IPS-18a (cell line): ENCODE measurements around the gene IL27RA.

Experiments
- H3K27ac ChIP-seq: one replicate; pipeline ENCODE4 v1.5.1; 2013; ENCODE audit warnings: low read length
- H3K27me3 ChIP-seq: one replicate; pipeline ENCODE4 v1.6.1; 2013; ENCODE audit warnings: mild to moderate bottlenecking, low read length; ENCODE audit not compliant: control insufficient read depth, insufficient read depth
- H3K36me3 ChIP-seq: one replicate; pipeline ENCODE4 v1.6.1; 2013; ENCODE audit warnings: low read depth, low read length; ENCODE audit not compliant: control insufficient read depth
- H3K4me1 ChIP-seq: one replicate; pipeline ENCODE4 v1.6.1; 2013; ENCODE audit warnings: low read depth, low read length; ENCODE audit not compliant: control insufficient read depth
- H3K4me3 ChIP-seq: one replicate; pipeline ENCODE4 v1.5.1; 2013; ENCODE audit warnings: low read length
- H3K9ac ChIP-seq: one replicate; pipeline ENCODE4 v1.6.1; 2013; ENCODE audit warnings: mild to moderate bottlenecking, low read length, moderate library complexity
- H3K9me3 ChIP-seq: one replicate; pipeline ENCODE4 v1.6.1; 2013; ENCODE audit warnings: low read depth, low read length; ENCODE audit not compliant: control insufficient read depth

Gene IL27RA

DNA sequence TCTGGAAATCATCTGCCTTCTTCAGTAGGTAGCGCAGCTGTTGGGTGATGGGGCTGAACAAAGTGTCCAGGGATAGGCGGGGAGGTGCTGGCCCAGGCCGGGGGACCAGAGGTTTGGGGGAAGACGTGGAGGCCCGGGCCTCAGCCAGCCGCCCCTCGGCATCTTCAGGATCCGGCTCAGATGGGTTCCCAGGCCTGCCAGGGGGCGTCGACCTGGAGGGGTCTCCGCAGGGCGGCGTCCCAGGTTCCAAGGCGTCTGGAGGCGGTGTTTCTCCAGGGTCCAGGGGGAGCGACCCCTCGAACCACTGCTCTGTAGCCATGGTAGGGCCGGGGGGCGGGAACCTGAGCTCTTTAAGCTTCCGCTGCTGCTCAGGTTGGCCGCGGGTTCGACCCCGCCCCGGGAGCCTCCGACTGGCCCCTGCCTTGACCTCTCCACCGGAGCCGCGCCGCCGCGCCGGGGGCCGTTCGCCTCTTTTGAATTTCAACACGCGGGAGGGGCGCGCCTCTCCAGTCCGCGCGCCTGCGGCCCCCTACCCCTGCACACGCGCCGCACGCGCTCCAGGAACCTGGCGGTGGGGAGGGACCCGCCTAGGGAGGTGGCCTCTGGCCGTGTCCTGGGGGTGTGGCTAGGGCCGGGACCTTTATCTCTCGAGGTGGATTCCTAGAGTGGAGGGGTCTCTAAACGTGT, 53.9 kb downstream of the IL27RA start, which contains the start of gene C19orf67:
Gene C19orf67, minus strand, starts transcription at position 475 of the 687 bp plus-strand sequence. Its CDS starts 156 bp downstream, at position 319.
- Histone ChIP-seq H3K9ac (no peak within 1 kb of the TSS), H3K4me3 (no peak within 1 kb of the TSS)

DNA sequence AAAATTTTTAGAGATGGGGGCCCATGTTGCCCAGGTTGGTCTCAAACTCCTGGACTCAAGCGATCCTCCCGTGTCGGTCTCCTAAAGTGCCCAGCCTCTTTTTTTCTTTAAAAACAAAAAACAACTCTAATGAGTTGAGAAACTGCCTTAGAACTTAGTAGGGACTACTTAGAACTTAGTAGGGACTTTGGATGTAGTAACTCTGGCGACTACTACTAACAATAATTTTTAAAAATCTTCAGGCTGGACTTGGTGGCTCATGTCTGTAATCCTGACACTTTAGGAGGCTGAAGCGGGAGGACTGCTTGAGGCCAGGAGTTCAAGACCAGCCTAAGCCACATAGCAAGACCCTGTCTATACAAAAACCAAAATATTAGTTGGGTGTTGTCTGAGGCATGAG, 54.5 kb downstream of the IL27RA start:
- Histone ChIP-seq H3K36me3 (peaks cover 11% of the 10 kb centered on the region), H3K9me3 (no peaks in the 10 kb centered on the region), H3K27ac (no peak overlapping the region), H3K27me3 (peaks cover 17% of the 10 kb centered on the region), H3K4me1 (peaks cover 4% of the 10 kb centered on the region), H3K9ac (no peak overlapping the region), H3K4me3 (no peak overlapping the region)

More for the DNA sequence above, 53.9 kb downstream of the IL27RA start, which contains the start of gene C19orf67:
- Histone ChIP-seq H3K4me1 (peaks cover 4% of the 10 kb centered on the region), H3K36me3 (peaks cover 11% of the 10 kb centered on the region), H3K27ac (no peak within 1 kb of the TSS), H3K27me3 (peaks cover 17% of the 10 kb centered on the region), H3K9me3 (no peaks in the 10 kb centered on the region)

DNA sequence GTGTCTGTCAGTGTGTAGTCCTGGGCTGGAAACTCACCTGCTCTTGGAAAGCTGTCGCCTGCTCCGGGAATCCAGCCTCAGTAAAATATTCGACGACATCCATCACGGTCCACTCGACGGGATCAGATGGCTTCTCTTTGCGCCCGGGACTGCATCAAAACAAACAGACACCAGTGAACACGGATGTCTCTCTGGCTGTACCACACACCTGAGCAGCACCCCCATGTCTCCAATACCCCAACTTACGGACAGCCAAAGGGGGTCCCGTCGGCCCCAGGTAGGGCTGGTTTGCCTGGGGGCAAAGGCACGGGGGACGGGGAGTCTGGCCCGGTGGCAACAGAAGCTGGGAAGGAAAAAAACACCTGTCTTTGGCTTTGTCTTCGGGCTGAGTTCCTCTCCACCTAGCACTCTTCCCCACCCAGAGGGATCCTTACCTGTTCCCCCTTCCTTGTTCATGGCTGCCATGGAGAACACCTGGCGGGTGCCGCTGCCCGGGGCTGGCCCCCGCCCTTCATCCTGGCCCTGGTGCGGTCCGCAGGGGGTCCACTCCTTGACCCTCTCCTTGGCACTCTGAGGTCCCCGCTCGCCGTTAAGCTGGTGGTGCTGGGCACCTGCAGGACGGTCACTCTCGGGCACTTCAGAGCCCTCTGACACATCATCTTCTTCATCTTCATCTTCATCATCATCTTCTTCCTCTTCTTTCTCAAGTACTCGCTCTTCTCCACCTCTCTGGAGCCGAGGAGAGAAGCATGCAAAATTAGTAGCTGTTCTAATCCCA, 57.3 kb downstream of the IL27RA start:
- Histone ChIP-seq H3K9ac (no peak overlapping the region), H3K4me1 (peaks cover 9% of the 10 kb centered on the region), H3K27ac (no peak overlapping the region), H3K4me3 (peak overlapping the region; percentile 57), H3K27me3 (peaks cover 16% of the 10 kb centered on the region), H3K36me3 (peaks cover 11% of the 10 kb centered on the region), H3K9me3 (peaks cover 9% of the 10 kb centered on the region)

DNA sequence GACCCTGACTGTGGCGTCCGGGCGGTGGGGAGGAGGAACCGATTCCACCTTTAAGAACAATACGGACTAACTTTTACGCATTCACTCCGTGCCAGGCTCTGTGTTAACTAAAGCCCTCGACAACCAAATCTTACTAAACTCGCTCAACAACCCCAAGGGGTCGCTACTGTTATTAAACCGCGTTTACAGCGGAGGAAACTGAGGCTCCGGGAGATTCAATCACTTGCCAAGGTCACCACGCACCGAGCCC, 57.8 kb downstream of the IL27RA start:
- peaks cover 9% of the 10 kb centered on the region for H3K4me1 ChIP-seq
- H3K9me3 ChIP-seq, result peaks cover 9% of the 10 kb centered on the region
- peak overlapping the region; percentile 57 for H3K4me3 ChIP-seq
- H3K9ac ChIP-seq, result no peak overlapping the region
- peaks cover 12% of the 10 kb centered on the region for H3K27me3 ChIP-seq
- peaks cover 11% of the 10 kb centered on the region for H3K36me3 ChIP-seq
- no peak overlapping the region for H3K27ac ChIP-seq

DNA sequence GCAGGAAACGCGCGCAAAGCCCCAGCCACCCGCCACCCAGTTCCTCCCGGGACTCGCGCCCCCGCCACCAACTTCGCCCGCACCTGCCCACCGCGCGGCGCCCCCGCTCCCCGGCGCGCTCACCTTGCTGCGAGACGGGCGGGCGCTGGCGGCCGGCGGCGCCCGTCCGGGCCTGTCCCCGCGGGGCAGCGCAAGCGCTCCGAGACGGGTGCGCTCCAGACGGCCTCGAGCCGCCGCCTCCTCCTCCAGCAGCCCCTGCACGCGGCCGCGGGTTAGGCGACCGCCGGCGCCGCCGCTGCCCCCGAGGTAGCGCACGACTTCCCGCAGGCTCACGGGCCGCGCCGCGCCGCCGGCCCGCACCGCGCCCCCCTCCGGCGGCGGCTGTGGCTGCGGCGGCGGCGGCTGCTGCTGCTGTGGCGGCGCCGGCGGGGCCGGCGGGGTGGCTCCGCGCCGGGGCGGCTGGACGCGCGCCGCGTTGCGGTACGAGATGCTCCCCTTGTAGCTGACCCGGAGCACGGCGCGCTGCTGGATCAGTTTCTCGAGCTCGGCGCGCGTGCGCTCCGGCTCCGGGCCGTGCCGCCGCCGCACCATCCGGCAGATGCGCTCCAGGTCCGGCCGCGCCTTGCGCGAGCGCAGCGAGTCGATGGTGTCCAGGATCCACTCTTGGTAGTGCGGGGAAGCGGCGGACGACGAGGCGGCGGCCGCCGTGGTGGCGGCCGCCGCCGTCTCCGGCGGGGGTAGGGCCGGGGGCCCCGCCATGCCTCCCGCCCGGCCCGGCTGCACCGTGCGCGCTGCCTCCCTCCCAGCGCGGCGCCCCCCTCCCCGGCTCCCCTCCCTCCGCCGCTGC, 58.3 kb downstream of the IL27RA start:
- Histone ChIP-seq H3K4me1 (peaks cover 9% of the 10 kb centered on the region), H3K4me3 (peak overlapping the region; percentile 57), H3K27ac (no peak overlapping the region), H3K9me3 (peaks cover 9% of the 10 kb centered on the region), H3K27me3 (peaks cover 12% of the 10 kb centered on the region), H3K36me3 (peaks cover 11% of the 10 kb centered on the region), H3K9ac (no peak overlapping the region)

DNA sequence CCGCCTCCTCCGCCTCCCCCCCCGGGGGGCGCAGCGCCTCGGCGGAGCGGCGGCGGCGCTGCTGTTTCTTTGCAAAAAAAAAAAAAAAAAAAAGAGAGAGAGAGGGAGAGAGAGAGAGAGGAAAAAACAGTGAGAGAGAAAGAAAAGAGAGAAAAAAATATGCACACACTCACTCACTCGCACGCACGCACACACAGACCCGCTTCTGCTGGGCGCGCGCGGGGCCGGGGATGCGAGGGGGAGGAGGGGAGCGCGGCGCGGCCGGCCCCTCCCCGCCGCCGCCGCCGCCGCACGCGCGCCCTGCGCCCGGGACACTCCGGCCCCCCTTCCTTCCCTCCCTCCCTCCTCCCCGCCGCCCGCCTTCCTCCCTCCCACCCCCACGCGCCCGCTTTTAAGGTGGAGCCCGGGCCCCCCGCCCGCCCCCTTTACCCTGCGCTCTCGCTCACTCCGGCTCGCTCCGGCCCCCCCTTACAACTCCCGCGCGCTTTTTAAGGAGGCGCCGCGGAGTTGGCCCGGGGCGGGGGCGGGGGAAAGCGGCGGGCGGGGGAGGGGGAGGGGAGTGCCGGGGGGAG, 59.0 kb downstream of the IL27RA start, which contains the start of gene SAMD1:
Gene SAMD1, minus strand, starts transcription at position 243 of the 572 bp plus-strand sequence.
- H3K4me3 ChIP-seq, result peak within 1 kb of the TSS; percentile 81
- no peak within 1 kb of the TSS for H3K27ac ChIP-seq

DNA sequence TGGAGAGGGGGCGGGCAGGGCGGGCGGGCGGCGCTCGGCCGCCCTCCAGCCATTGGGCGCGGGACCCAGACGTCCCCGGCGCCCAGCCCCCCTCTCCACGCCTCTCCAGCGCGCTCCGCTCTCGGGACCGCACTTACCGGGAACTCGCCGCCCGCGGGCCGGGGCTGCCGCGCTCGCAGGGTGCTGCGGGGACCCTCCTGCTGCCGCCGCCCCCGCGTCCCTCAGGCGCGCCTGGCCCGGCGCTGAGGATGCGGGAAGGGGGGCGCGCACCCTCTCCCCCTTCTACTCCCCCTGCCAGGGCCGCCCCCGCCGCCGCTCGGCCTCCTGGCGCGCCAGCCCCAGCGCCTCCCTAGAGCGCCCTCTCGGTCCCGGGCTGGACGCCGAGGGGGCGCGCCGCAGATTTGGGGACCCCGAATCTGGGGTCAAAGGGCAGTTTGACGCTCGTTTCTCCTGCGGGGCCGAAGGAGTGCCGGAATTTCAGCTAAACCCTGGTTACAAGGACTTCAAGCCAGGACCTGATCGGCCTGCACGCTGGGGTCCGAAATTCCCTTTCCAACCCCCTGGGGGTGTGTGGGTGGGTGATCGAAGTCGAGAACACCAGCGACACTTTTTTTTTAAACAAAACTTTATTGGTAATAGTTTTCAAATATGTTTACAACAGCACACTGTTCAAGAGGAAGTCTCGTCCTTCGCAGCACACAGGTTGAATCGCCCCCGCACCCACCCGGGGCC, 59.7 kb downstream of the IL27RA start:
- peaks cover 9% of the 10 kb centered on the region for H3K4me1 ChIP-seq
- H3K9me3 ChIP-seq, result peaks cover 9% of the 10 kb centered on the region
- H3K27ac ChIP-seq, result no peak overlapping the region
- H3K4me3 ChIP-seq, result peak overlapping the region; percentile 81
- H3K9ac ChIP-seq, result peak overlapping the region; percentile 42
- peaks cover 12% of the 10 kb centered on the region for H3K27me3 ChIP-seq
- peaks cover 11% of the 10 kb centered on the region for H3K36me3 ChIP-seq

More for the DNA sequence above, 59.0 kb downstream of the IL27RA start, which contains the start of gene SAMD1:
- peaks cover 12% of the 10 kb centered on the region for H3K27me3 ChIP-seq
- H3K9me3 ChIP-seq, result peaks cover 9% of the 10 kb centered on the region
- peak within 1 kb of the TSS; percentile 42 for H3K9ac ChIP-seq
- peaks cover 11% of the 10 kb centered on the region for H3K36me3 ChIP-seq
- peaks cover 9% of the 10 kb centered on the region for H3K4me1 ChIP-seq

DNA sequence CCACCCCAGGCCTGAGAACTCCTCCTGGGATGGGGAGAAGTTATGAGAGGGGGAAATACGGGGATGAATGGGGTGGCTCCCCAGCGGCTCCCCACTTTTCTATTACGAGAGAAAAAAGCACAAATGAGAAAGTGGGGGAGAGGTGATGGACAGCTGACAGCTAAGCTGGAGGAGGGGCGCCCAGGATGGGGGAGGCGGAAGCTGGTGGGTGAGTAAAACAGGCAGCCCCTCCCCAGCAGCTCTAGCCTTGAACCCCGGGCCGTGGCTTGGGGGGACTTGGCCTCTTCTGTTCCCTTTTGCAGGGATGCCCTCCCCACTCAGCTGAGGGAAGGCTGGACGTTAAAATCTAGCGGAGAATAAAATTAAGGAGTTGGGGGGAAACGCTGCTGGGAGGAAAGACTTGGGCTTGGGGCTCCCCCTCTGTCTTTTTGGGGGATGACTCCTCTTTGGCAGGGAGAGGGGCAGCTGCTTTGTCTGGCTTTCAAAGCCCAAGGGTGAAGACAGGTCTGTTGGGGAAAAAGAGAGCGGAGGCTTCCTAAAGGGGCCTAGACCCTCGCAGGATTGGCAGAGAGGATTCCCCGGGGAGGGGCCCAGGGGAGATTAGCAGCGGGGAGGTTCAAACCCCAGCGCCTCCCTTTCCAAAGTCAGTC, 60.4 kb downstream of the IL27RA start:
- Histone ChIP-seq H3K4me1 (peaks cover 9% of the 10 kb centered on the region), H3K27me3 (peaks cover 12% of the 10 kb centered on the region), H3K9ac (no peak overlapping the region), H3K9me3 (peaks cover 9% of the 10 kb centered on the region), H3K36me3 (peaks cover 12% of the 10 kb centered on the region), H3K27ac (no peak overlapping the region), H3K4me3 (peak overlapping the region; percentile 81)

DNA sequence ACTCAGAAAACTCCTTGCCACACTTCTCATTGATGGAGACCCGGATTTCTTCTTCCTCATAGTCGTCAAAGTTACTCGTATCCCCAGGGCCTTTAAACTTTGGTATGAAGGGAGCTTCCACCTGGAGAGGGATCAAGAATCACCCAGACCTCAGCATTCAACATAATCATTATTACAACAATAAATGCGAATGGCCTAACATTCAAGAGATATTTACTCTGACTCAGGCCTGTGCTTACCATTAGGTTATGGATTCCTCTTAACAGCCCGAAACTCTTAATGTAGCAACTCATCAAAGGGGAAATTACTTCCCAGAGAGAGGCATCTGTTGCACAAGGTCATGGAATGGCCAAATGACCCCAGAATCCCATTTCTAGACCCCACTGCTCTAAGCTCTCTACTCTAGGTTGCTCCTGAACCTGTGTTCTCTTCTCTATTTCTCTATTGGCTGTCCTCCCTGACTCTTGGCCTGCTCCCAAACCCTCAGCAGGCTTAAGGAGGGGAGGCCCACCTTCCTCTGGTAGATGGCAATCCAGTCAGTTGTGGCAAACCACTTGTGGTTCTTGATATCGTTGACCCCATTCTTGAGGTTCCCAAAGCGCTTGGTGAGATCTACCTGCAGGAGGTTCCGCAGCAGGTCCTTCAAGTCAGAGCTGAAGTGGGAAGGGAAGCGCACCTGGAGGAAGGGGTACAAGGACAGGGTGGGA, 61.7 kb downstream of the IL27RA start:
- peaks cover 9% of the 10 kb centered on the region for H3K9me3 ChIP-seq
- no peak overlapping the region for H3K4me3 ChIP-seq
- peaks cover 9% of the 10 kb centered on the region for H3K4me1 ChIP-seq
- no peak overlapping the region for H3K27ac ChIP-seq
- no peak overlapping the region for H3K9ac ChIP-seq
- peaks cover 10% of the 10 kb centered on the region for H3K36me3 ChIP-seq
- peaks cover 12% of the 10 kb centered on the region for H3K27me3 ChIP-seq

DNA sequence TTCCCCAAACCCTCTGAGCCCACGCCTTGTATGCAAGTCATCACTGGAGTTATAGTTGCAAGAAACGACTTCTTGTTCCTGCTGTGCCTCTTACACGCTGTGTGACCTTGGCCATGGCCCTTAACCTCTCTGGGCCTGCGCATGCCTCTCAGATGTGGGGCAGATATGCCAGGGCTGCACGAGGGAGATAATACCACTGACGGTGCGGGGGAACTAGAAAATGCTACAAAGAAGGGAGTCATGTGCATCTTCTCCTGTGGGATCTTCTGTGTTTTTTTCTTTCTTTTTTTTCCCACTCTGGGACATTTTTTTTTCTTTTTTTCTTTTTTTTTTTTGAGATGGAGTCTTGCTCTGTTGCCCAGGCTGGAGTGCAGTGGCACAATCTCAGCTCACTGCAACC, 63.3 kb downstream of the IL27RA start:
- Histone ChIP-seq H3K4me1 (peaks cover 4% of the 10 kb centered on the region), H3K36me3 (peaks cover 3% of the 10 kb centered on the region), H3K27ac (no peak overlapping the region), H3K9ac (no peak overlapping the region), H3K4me3 (no peak overlapping the region), H3K27me3 (no peaks in the 10 kb centered on the region), H3K9me3 (peaks cover 9% of the 10 kb centered on the region)
